G401.6 (cell line): ENCODE measurements around the gene USP54.
A peak's percentile ranks its signal among the peaks of the same experiment; 100 is the strongest.

ENCODE experiments used
- FAIRE-seq: peaks from 2 replicates; lab custom pipeline; 2012; peaks lifted over from hg19 to GRCh38; lab: Jason Lieb, UNC

The USP54 gene

GRCh38 chr10:73529089-73529832, 61.9 kb downstream of the USP54 start:
- FAIRE-seq = peak; percentile 93

GRCh38 chr10:73522263-73522662, 68.9 kb downstream of the USP54 start:
- FAIRE-seq = no peak

GRCh38 chr10:73519336-73519735, 71.8 kb downstream of the USP54 start:
- FAIRE-seq = no peak

GRCh38 chr10:73517166-73517888, 73.8 kb downstream of the USP54 start:
- FAIRE-seq = no peak

GRCh38 chr10:73512207-73512743, 78.9 kb downstream of the USP54 start:
- FAIRE-seq = no peak

- FAIRE-seq = no peak
Measured at GRCh38 chr10:73509695-73510094, 81.4 kb downstream of the USP54 start.

- no peak for FAIRE-seq
Measured at GRCh38 chr10:73506491-73506890, 84.7 kb downstream of the USP54 start.

- no peak for FAIRE-seq
Measured at GRCh38 chr10:73506074-73506473, 85.1 kb downstream of the USP54 start.

- no peak for FAIRE-seq
Measured at GRCh38 chr10:73503037-73503436, 88.1 kb downstream of the USP54 start.

- no peak for FAIRE-seq
Measured at GRCh38 chr10:73501651-73502050, 89.5 kb downstream of the USP54 start.

- no peak for FAIRE-seq
Measured at GRCh38 chr10:73497623-73498022, 93.5 kb downstream of the USP54 start.

GRCh38 chr10:73495884-73496674, 95.1 kb downstream of the USP54 start, which contains the start of gene PPP3CB:
PPP3CB (minus strand) TSS chr10:73496024; CDS start chr10:73495889, 135 bp downstream.
- peak; percentile 83 for FAIRE-seq

GRCh38 chr10:73495226-73495883, 95.8 kb downstream of the USP54 start:
- FAIRE-seq = no peak

GRCh38 chr10:73494877-73495225, 96.3 kb downstream of the USP54 start:
- no peak for FAIRE-seq

- FAIRE-seq = no peak
Measured at GRCh38 chr10:73494213-73494612, 96.9 kb downstream of the USP54 start.

- no peak for FAIRE-seq
Measured at GRCh38 chr10:73493781-73494180, 97.4 kb downstream of the USP54 start.

- no peak for FAIRE-seq
Measured at GRCh38 chr10:73486601-73487000, 104.5 kb downstream of the USP54 start.

- no peak for FAIRE-seq
Measured at GRCh38 chr10:73485320-73485719, 105.8 kb downstream of the USP54 start.

- no peak for FAIRE-seq
Measured at GRCh38 chr10:73480158-73480557, 111.0 kb downstream of the USP54 start.

GRCh38 chr10:73478636-73479035, 112.5 kb downstream of the USP54 start:
- no peak for FAIRE-seq

- no peak for FAIRE-seq
Measured at GRCh38 chr10:73471226-73471625, 119.9 kb downstream of the USP54 start.

- FAIRE-seq = no peak
Measured at GRCh38 chr10:73469579-73469978, 121.6 kb downstream of the USP54 start.
